ENCODE measurements around the gene TMIE. TPM values are rescaled to one million over a fixed set of nuclear protein-coding genes. Genes with fewer than 3 reads are reported as not detected.
"Not testable (repeated sequence)": the region's sequence is repeated elsewhere in the genome, so short reads cannot be mapped to it uniquely, and the experiment has no call there.

TMIE gene
- total RNA-seq, 1 donor from 2014 or later: under 0.01 TPM

DNA sequence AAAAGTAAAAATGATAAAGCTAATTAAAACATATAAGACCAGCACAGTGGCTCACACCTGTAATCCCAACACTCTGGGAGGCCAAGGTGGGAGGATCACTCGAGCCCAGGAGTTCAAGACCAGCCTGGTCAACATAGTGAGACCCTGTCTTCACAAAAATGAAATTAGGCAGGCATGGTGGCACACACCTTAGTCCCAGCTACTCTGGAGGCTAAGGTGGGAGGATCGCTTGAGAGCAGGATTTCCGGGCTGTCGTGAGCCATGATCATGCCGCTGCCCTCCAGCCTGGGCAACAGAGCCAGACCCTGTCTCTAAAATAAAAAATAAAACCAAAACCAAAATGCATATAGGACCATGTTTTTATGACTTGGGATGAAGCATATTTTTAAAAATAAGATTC is 21.3 kb downstream of the TMIE start:
- DNase-seq (ENCODE audit: low read depth in 2 of 2): no peak

DNA sequence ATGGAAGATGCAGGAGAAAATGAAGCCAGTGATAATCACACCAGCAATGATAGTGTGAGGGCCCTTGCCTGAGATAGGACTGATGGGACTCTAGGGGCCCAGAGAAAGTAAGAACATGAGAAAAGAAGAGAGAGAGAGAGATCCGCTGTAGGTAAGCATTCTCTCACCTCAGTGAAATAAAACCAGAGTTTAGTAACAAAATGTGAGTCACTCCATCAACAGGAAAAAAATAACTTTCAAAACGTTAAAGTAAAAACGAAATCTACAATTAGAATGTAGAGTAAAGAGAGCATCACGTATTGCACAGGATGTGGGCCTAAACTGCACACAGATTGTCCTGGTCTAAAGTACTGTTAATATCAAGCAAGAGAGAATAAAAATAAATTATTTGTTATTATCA is 23.2 kb downstream of the TMIE start:
- no peak for DNase-seq (ENCODE audit: low read depth in 2 of 2)

DNA sequence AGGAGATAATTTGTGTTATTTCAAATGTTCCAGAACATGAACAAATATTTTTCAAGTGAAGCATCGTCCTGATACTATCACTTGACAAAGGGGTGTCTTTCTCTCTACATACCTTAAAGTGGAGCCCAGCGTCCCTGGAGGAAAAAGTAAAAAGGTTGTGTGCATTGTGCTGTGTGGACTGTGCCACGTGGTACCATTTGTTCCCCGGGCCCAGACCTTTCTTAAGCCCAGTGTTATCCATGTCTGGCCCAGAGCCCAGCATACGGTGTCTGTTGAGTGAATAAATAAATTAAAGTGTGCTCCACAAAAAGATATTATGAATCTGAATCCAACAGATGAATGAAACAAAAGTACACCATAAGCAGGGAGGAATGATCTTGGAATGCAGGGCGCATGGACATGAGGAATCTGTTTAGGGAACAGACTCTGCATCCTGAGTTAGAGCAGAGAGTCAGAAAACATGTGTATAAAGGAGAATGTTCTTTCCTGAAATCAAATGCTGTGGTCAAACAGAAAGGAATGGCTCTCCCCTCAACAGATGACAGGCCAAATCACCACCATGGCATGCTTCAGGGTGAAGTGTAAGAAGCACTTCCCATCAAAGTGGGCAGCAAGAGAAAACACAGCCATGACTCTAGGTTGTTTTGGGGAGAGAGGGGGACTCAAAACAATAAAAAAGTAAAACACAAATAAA is 24.6 kb downstream of the TMIE start:
- DNase-seq (ENCODE audit: low read depth in 2 of 2): no peak

DNA sequence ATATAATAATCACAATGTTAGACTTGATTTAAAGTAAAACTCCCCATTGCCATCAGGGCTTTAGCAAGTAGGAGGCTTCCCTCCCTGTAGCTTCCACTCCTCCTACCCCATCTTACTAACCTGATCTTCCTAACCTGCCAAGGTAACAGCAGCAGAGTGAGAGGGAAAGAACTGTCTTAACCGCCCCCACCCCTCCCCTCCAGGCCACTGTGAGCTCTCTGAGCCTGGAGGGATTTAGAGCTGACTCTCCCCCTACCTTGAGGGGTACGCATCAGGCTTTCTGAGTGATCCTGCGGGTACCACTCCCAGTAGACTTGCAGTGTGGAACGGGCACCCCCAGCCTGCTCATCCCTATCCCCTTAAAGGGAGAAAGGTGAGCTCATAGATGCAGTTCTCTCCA is 27.8 kb downstream of the TMIE start:
- no peak for DNase-seq (ENCODE audit: low read depth in 2 of 2)

DNA sequence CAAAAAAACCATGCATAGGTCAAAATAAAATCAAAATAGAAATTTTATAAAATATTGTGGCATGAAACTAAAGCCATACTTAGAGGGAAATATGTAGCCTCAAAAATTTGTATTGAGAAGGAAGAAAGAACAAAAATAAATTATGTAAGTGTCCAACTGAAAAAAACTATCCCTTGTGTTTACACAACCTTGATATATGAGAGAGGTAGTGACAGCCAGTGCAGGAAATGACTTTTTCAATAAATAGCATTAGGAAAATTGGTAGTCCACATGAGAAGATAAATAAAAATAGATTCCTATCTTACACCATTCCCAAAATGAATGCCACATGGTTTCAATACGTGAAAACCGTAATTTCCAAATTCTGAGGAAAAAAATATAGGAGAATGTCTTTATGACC is 29.6 kb downstream of the TMIE start:
- DNase-seq (ENCODE audit: low read depth in 2 of 2): no peak

DNA sequence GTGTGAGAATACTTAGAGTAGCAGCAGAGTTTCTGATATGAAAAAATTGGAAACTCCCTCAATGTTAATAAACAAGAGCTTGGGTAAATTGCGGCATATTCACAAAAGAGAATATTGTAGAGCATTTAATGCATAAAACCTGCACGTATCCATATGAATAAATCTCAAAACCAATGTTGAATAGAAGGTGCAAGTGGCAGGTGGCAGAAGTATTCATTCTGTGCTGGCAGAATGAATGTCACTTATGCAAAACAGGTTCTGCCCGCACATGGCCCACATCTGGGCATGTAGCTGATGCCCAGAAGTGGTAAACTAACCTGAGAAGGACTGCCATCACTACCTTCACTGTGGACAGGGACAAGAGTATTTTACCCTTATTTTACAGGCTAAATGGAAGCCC is 30.6 kb downstream of the TMIE start:
- no peak for DNase-seq (ENCODE audit: low read depth in 2 of 2)

DNA sequence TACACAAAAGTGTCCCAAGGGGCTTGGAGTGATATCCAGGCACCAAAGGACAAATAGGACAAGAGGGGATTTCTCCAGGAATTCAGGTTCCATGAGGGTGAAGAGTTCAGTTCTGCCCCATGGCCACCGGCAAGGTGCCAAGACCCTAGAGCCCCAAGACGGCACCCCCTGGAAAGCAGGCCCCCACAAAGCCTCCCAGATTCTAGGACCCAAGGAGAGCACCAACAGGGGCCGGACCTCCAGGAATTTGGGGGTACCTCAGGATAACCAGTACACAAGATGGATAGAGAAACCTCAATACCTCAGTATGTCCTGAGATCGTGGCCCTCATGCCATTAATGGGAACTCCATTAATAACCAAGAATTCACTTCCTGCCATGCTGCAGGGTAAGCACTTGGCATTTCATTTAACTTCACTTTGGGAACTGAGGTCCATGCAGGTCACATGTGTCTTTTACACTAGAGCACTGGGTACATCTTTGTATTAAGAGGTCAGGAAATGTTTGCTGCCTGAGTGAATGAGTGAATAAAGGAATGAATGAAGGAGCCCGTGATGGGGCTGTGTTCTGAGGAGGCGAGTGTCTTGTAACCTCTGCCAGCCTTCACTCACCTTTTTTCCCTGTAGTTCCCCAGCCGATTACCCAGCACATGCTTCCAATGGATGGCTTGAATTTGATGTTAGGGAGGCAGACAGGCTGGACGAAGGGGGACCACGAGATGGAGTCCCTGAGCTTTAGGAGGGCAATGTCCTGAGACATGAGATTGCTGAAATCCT is 32.0 kb downstream of the TMIE start:
- DNase-seq (ENCODE audit: low read depth in 2 of 2): no peak

DNA sequence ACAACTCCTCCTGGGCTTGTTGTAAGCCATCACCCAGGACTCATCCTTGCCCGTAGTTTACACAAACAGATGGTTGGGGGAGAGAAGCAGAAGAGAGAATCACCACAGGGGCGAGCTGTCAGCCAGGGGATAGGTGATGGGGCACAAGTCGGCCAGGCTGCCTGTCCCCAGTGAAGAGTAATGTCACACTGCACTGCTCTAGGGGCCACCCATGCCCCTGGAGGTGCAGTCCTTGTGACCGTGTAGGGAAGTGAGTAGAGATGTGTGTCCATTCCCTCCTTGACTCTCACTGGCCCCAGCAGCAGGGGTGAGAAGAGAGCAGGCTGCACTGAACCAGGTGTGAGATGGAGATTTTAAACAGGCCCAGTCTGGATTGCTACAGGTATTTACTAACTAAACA is 33.6 kb downstream of the TMIE start:
- DNase-seq (ENCODE audit: low read depth in 2 of 2): no peak

DNA sequence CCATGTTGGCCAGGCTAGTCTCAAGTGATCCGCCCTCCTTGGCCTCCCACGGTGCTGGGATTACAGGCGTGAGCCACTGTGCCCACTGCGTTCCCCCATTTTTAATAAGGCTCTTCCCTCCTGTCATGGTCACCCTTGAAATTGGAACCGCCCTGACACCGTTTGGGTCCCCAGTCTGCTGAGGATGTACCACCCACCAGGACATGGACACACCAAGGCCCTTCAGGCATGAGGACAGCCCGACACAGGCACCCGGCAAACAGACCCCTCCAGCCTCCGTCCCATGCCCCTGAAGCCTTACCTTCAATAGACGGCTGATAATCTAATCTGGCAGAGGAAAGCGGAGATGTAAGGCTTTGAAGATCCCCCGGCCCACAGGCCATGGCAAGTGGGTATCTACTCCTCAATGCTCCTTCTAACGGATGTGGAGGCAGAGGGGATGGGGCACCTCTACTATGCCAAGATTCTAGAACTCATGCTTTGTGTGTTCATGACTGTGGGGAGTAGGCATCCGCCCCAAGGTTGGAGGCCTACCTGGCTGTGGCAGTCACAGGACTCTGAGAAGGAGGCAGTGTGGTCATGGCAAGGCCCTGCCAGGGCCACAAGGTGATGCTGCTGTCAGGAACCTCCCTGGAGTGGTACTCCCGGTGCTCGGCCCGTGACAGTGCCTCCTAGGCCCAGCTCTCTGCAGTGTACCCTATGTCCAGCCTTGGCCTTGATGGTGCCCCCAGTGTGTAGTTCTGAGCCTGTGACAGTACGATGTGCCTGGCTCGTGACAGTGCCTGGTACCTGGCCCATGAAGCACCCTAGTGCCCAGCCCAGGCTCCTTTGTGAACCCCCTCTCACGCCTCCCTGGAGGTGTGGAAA is 35.0 kb downstream of the TMIE start:
- no peak for DNase-seq (ENCODE audit: low read depth in 2 of 2)

DNA sequence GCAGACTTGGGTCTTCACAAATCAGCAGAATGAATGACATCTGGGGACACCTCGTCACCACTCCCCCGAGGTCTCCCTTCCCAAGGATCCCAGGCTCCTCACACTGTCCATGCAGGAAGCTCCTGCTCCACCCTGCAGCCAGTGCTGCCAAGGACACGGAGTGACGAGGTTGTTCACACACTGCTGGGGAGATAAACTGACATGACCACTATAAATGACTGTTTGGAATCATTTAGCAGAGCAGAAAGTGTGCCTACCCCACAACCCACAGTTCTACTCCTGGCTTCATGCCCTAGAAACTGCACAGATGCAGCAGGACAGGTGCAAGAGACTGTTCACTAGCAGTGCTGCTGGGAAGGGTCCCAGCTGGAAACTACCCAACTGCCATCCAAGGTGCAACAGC is 36.1 kb downstream of the TMIE start:
- no peak for DNase-seq (ENCODE audit: low read depth in 2 of 2)

DNA sequence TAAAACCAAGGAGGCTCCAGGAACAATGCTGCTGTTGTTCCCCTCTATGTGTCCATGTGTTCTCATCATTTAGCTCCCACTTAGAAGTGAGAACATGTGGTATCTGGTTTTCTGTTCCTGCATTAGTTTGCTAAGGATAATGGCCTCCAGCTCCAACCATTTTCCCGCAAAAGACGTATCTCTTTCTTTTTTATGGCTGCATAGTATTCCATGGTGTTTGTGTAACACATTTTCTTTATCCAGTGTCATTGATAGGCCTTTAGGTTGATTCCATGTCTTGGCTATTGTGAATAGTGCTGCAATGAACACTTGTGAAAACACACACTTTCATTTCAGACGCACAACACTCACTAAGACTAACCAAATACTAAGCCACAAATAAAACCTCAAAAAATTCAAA is 38.4 kb downstream of the TMIE start:
- DNase-seq (ENCODE audit: low read depth in 2 of 2): not testable (repeated sequence)

DNA sequence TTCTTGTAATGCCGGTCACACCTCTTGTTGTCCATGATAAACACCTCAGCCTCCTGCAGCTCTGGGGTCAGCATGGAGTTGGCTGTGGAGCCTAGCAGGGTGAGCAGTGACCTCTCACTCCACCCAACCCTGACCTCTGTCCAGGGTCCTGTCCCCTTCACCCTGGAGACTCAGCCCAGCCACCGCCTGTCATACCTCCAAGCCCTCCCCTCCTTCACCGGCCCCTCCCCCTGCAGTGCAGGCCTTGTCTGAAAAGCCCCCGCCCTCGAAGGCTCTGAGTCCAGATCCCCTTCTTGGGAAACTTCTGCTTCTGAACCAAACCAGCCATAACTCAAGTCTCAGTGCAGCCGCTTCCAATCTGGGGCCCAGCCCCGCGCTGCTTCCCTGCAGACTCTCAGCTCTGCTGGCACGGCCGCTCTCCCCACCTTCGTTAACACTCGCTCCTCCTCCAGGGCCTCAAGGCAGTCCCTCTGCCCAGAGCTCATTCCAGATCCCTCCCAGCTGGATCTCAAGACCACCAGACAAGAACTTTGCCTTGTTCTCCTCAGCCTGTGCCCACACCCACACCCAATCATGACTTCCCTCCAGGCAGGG is 41.9 kb downstream of the TMIE start:
- no peak for DNase-seq (ENCODE audit: low read depth in 2 of 2)

DNA sequence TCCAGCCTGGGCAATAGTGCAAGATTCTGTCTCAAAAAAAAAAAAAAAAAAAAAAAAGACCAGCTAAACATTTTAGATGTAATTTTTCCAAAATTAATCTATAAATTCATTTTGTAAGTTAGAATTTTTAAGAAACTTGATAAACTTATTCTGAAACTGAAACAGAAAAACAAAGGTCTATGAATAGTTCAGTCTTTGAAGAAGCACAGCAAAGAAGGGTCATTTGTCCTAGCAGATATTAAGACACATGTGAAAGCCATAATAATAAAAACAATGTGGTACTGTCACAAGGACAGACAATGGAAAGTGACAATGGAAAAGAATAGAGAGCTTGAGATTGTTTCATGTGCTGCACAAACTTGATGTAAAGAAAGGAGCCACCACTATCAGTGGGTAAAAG is 45.5 kb downstream of the TMIE start:
- DNase-seq (ENCODE audit: low read depth in 2 of 2): no peak

DNA sequence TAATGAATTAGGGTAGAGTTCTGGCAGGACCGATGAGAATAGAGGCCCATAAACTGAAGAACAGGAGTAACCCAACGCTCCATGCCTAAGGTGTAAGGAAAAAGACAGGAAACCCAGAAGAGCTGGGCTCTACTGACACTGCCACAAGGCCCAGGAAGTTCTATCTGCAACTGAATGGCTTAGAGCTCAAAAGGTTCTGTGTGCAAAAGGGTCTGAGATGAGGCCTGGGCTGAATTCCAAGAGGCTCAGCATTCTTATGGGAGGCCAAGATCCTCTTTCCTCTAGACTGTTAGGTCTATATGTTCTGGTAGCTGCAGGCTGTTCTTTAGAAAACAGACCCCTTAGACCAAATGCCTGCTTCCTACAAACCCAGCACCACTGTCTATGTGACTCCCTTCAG is 47.0 kb downstream of the TMIE start:
- no peak for DNase-seq (ENCODE audit: low read depth in 2 of 2)

DNA sequence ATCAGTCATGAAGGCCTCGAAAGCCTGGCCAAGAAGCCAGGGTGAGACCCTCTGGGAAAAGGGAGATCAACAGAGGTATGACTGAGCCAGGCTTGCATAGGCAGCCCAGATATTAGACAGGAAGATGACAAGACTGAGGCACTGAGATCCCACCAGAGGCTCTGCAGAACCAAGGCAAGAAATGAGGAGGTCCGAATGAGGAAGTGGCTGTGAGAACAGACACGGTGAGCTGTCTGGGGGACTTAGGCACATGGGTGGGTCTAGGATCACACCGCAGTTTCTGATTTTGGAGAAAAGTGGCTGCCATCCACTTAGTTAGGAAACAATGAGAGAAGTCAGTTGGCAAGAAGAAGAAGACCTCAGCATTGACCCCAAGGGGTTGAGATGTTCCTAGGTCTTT is 47.9 kb downstream of the TMIE start:
- DNase-seq (ENCODE audit: low read depth in 2 of 2): no peak

DNA sequence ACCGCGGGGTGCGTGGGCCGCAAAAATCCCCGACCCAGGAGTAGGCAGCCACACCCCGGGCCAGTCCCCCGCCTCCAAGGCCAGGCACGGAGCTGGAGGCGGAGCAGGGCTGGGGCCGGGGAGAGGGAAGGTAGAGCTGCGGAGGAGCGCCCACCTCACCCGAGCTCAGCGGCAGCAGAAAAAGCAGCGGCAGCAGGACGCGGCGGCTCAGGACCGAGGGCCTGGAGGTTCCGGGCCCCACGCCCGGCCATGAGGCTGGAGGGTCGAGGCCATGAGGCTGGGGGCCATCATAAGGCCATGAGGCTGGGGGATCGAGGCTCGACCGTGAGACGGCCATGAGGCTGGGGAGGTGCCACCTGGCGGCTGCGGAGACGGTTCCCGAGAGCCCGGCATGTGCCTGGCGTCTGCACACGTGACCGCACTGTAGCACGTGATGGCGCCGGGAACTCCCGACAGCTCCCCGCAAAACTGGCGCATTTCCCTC is 49.4 kb downstream of the TMIE start:
- no peak for DNase-seq (ENCODE audit: low read depth in 2 of 2)

DNA sequence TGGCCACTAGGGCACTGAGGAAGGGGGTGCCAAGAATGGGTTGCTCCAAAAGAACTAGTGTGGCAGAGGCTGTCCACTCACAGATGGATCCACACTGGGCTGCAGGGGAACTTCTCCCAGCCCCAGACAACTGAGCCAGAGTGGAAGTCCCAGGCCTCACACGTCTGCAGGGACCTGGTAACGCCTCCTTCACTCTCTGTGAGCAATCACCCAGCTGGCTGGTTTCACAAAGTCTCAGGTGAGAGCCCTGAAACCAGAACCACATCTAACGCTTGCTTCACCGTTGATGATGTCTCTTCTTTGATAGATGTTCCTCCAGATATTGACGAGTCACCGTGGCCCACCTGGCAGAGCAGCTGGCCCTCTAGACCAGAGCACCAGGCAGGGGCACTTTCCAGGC is 51.9 kb downstream of the TMIE start:
- not testable (repeated sequence) for DNase-seq (ENCODE audit: low read depth in 2 of 2)

DNA sequence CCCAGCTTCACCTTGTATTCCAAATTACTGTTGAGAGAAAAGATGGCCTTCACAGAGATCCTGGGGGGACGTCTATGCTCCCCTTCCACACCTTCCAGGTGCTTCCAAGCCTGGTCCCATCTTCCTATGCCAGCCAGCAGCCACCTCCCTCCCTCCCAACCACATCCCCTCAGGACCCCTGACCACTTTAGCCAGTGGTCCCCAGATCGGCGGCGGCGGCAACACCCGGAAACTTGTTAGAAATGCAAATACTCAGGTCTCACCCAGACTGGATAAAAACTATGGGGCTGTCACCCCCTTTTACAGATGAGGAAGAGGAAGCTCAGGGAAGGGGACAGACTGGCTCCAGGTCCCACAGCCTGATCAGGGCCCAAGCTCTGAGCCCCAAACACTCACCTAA is 54.5 kb downstream of the TMIE start:
- no peak for DNase-seq (ENCODE audit: low read depth in 2 of 2)

DNA sequence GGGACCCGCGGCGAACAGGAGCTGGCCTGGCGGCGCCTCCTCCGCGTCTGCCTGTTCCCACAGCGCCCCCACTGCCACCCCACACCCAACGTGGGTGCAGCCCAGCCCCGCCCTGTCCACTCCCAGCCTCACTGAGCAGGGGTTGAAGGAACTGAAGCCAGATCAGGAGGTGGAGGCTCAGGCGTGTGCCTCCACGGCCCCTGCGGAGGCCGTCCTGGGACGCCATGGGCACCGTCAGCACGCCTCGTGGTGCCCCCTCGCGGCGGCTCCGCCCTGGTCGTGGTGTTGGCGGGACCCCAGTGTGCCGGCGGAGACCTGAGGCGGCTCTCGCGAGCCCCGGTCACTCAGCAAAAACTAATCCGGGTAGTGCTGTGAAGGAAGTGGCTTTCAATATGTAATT is 55.5 kb downstream of the TMIE start:
- no peak for DNase-seq (ENCODE audit: low read depth in 2 of 2)

DNA sequence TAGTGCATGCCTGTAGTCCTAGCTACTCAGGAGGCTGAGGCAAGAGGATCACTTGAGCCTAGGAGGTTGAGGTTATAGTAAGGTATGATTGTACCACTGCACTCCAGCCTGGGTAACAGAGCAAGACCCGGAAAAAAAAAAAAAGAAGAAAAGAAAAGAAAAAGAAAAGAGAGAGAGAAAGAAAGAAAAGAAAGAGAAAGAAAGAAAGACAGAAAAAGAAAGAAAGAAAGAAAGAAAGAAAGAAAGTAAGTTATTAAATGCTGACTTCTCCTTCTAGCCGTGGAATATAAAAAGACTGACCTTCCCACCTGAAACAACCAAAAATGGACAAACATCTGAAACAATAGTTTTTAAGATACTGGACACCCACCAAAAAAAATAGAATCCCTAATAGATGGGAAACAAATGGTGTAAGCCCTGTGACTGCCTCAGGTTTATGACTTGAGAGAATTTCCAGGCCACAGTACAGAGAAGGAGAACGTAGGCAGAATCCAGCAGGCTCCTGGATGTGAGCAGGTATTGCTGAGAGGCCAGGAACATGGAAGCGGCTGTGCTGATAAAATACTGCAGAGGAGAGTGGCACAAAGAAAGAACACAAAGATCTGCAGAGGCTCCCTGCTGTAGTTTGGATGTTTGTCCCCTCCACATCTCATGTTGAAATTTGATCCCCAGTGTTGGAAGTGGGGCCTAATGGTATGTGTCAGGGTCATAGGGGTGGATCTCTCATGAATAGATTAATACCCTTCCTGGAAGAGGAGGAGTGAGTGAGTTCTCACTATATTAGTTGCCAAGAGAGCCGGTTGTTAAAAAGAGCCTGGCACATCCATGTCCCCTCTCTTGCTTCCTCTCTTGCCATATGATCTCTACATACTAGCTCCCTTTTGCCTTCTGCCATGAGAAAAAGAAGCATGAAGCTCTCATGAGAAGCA is 58.3 kb downstream of the TMIE start:
- DNase-seq (ENCODE audit: low read depth in 2 of 2): no peak
